ENCODE measurements around the gene BEST4. TPM values are rescaled to one million over a fixed set of nuclear protein-coding genes. Genes with fewer than 3 reads are reported as not detected.
"Not testable (repeated sequence)": the region's sequence is repeated elsewhere in the genome, so short reads cannot be mapped to it uniquely, and the experiment has no call there.

The BEST4 gene
- total RNA-seq, 4 donors from 2014 or later, result 0.21 to 0.98 TPM; not detected in 2

DNA sequence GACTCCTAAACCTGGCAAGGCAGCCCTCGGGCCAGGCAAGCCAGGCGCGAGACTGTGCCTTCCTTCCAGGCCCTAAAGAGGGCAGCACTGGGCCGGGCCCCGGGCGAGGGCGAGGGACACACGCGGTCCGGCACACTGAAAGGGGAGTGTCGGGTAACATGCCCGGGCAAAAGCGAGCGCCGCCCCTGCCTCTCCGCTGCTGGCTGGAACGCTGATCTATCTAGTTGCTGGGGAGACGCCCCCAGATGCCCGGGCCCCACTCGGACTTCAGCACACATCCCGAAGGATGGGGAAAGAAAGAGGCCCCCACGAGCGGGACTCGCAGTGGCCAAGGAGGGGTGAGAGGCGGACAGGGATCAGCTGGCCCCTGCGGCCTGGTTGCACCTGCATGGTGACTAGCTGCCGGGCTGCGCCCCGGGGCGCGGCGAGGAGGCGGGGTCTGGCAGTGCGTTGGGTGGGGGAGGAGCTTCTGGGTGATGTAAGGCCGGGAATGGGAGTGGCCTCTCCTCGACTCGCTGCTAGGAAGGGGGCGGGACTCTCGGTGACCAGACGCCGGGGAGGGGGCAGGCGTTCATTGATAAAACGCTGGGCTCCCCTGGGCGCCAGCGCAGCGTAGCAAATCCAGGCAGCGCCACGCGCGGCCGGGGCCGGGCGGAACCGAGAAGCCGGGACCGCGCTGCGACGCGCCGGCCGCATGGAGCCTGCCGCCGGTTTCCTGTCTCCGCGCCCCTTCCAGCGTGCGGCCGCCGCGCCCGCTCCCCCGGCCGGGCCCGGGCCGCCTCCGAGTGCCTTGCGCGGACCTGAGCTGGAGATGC, 12.0 kb upstream of the BEST4 start, which contains the start of gene PLK3:
PLK3 (plus strand) TSS at position 608 of the 815 bp plus-strand sequence; CDS start at position 695, 87 bp downstream.
- H3K27ac ChIP-seq, result peak within 1 kb of the TSS; percentile 83 to 100 (median 98)
- H3K36me3 ChIP-seq, result peaks cover 0 to 28% (median 6%) of the 10 kb centered on the region in 3 donors
- H3K4me3 ChIP-seq, result peak within 1 kb of the TSS; percentile 68 to 97 (median 80)
- 0% methylated on average over 43 to 75 of the region's 79 CpGs for WGBS, 2 donors
- H3K9me3 ChIP-seq, result no peaks in the 10 kb centered on the region
- peak; percentile 97 to 98 for DNase-seq (ENCODE audit: low spot score in 2 of 2)
- TF ChIP-seq POLR2A (IDR thresholded peaks at IDR 0.05), result peak; percentile 89 to 98
- TF ChIP-seq, protein P1, sequence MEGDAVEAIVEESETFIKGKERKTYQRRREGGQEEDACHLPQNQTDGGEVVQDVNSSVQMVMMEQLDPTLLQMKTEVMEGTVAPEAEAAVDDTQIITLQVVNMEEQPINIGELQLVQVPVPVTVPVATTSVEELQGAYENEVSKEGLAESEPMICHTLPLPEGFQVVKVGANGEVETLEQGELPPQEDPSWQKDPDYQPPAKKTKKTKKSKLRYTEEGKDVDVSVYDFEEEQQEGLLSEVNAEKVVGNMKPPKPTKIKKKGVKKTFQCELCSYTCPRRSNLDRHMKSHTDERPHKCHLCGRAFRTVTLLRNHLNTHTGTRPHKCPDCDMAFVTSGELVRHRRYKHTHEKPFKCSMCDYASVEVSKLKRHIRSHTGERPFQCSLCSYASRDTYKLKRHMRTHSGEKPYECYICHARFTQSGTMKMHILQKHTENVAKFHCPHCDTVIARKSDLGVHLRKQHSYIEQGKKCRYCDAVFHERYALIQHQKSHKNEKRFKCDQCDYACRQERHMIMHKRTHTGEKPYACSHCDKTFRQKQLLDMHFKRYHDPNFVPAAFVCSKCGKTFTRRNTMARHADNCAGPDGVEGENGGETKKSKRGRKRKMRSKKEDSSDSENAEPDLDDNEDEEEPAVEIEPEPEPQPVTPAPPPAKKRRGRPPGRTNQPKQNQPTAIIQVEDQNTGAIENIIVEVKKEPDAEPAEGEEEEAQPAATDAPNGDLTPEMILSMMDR (IDR thresholded peaks at IDR 0.05), result peak; percentile 94 to 96 (median 96)
- TF ChIP-seq EP300 (IDR thresholded peaks at IDR 0.05), result peak; percentile 91 to 95
- H3K4me1 ChIP-seq, result peaks cover 0 to 48% (median 24%) of the 10 kb centered on the region in 4 donors
- H3K27me3 ChIP-seq, result no peaks in the 10 kb centered on the region

DNA sequence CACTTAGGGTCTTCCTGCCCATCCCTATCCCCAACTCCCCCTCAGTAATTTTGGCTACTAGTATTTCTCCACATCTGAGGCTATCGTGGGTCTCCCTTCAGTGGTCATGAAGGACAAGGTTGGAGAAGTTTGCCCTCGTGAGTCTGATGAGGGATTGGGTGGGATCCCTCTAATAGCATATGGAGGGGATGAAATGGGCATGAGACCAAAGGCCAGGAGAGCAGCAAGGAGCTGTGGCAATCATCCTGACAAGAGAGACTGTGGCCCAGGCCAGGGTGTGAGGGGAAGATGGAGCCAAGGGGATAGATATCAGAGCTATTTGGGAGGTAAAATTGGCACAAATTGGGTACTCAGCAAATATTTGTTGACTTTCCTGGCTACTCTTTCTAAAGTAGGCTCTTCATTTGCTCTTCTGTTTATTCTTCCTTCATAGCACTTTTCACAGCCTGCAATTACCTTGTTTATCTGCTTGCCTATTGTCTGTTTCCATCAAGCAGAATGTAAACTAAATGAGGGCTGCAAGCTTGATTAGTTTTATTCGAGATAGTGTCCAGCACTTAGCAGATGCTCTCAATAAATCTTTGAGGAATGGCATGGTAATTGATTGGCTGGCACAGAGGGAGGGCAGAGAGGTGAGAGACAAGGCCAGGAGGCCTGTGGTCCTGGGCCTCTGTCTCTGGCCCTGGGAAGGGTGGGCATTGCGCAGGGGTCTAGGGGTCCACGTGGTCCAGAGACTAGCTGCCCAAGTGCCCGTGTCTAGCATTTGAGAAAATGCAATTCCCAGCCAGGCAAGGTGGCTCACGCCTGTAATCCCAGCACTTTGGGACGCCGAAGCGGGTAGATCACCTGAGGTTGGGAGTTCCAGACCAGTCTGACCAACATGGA, 10.8 kb upstream of the BEST4 start:
- peaks cover 0 to 16% (median 0%) of the 10 kb centered on the region in 3 donors for H3K36me3 ChIP-seq
- H3K27ac ChIP-seq, result peak overlapping the region; percentile 10 to 100 (median 98)
- H3K4me1 ChIP-seq, result peaks cover 0 to 45% (median 24%) of the 10 kb centered on the region in 4 donors
- peak in 1 of 2 donors; percentile 11 for DNase-seq (ENCODE audit: low spot score in 2 of 2)
- 89% methylated on average over 10 of the region's 10 CpGs for WGBS, 2 donors
- no peaks in the 10 kb centered on the region for H3K9me3 ChIP-seq
- no peak overlapping the region for H3K4me3 ChIP-seq
- TF ChIP-seq EP300 (IDR thresholded peaks at IDR 0.05) (no peak), POLR2A (IDR thresholded peaks at IDR 0.05) (no peak)
- TF ChIP-seq, protein P1 (IDR thresholded peaks at IDR 0.05), result no peak
- H3K27me3 ChIP-seq, result no peaks in the 10 kb centered on the region

DNA sequence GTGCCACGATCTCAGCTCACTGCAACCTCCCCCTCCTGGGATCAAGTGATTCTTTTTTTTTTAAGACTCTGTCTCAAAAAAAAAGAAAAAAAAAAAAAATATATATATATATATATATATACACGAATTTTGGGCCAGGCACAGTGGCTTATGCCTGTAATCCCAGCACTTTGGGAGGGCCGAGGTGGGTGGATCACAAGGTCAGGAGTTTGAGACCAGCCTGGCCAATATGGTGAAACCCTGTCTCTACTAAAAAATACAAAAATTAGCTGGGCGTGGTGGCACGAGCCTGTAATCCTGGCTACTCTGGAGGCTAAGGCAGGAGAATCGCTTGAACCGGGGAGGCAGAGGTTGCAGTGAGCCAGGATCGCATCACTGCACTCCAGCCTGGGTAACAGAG, 9.9 kb upstream of the BEST4 start:
- WGBS, 2 donors, result 65 to 72% methylated on average over 8 of the region's 8 CpGs
- H3K4me3 ChIP-seq, H3K9me3 ChIP-seq, H3K36me3 ChIP-seq, H3K27me3 ChIP-seq: not testable (repeated sequence)
- Histone ChIP-seq H3K4me1 (peaks cover 0 to 37% (median 24%) of the 10 kb centered on the region in 4 donors), H3K27ac (peak overlapping the region in 2 of 4 donors; percentile 98 to 100)
- DNase-seq (ENCODE audit: low spot score in 2 of 2), result peak in 1 of 2 donors; percentile 10

DNA sequence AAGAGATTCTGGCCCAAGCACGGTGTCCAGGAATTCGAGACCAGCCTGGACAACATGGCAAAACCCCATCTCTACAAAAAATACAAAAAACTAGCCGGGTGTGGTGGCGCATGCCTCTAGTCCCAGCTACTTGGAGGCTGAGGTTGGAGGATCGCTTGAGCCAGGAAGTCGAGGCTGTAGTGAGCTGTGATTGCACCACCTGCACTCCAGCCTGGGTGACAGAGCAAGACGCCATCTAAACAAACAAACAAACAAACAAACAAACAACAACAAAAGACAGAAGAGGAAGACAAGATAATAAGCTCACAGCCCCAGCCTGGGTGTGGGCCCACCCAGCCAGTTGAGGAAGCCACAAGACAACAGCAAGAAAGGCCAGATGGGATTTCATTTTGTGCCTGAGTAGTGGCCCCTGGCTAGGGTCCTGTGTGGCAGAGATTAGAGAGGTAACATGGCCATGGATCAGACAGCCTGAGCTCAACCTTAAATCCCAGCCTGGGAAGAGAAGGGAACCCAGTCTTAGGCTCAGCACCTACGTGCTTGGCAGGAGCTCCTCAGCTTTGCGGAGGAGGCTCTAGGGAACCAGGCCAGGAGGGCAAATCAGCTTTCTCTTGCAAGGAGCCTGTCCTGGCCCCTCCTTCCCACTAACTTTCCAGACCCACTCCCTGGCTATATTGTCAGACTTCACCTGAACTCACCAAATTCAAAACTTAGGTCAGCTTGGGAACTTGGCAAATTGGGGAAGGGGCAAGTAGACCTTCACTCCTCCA, 4.9 kb upstream of the BEST4 start:
- Histone ChIP-seq H3K36me3 (no peaks in the 10 kb centered on the region), H3K27ac (no peak overlapping the region), H3K4me3 (no peak overlapping the region), H3K27me3 (no peaks in the 10 kb centered on the region), H3K9me3 (no peaks in the 10 kb centered on the region), H3K4me1 (no peaks in the 10 kb centered on the region)
- 83 to 87% methylated on average over 9 of the region's 9 CpGs for WGBS, 2 donors
- TF ChIP-seq, protein P1 (IDR thresholded peaks at IDR 0.05), result no peak
- no peak for TF ChIP-seq EP300 (IDR thresholded peaks at IDR 0.05)
- TF ChIP-seq POLR2A (IDR thresholded peaks at IDR 0.05), result no peak
- DNase-seq (ENCODE audit: low spot score in 2 of 2), result no peak
